Neuronal stem cell (in vitro differentiated cells): Measurements from ENCODE around the gene BAG3.

ENCODE experiments used
- DNase-seq: peaks from one replicate; pipeline ENCODE4 v3.0.0-alpha.2; 2013; ENCODE audit warnings: low spot score
- H2AFZ ChIP-seq: one replicate; pipeline ENCODE4 v1.6.1; 2013; ENCODE audit warnings: mild to moderate bottlenecking, low read length, inconsistent platforms
- H2AK5ac ChIP-seq: 2 replicates; pipeline ENCODE4 v1.6.1; 2013; ENCODE audit warnings: low read depth, mild to moderate bottlenecking, inconsistent platforms, low read length, moderate library complexity, mixed read lengths
- H2BK120ac ChIP-seq: 2 replicates; pipeline ENCODE4 v1.6.1; 2013; ENCODE audit warnings: low read depth, mild to moderate bottlenecking, inconsistent platforms, low read length, moderate library complexity, mixed read lengths
- H2BK12ac ChIP-seq: one replicate; pipeline ENCODE4 v1.6.1; 2013; ENCODE audit warnings: low read length, inconsistent platforms
- H2BK15ac ChIP-seq: 2 replicates; pipeline ENCODE4 v1.6.1; 2013; ENCODE audit warnings: mild to moderate bottlenecking, low read length, inconsistent platforms, mixed read lengths
- H2BK5ac ChIP-seq: one replicate; pipeline ENCODE4 v1.6.1; 2013; ENCODE audit warnings: inconsistent platforms, mild to moderate bottlenecking, low read length, moderate library complexity
- H3K14ac ChIP-seq: one replicate; pipeline ENCODE4 v1.6.1; 2013; ENCODE audit warnings: low read length, inconsistent platforms
- H3K18ac ChIP-seq: 2 replicates; pipeline ENCODE4 v1.6.1; 2013; ENCODE audit warnings: low read length, inconsistent platforms
- H3K23ac ChIP-seq: 2 replicates; pipeline ENCODE4 v1.6.1; 2013; ENCODE audit warnings: low read depth, mild to moderate bottlenecking, mixed read lengths, low read length, inconsistent platforms; ENCODE audit not compliant: poor library complexity
- H3K27ac ChIP-seq: replicated peaks from 3 replicates; pipeline ENCODE4 v1.5.1; 2013; ENCODE audit warnings: low read length, inconsistent platforms
- H3K27me3 ChIP-seq, 3 experiments: 2 replicates each; pipeline ENCODE4 v1.6.1; 2013; ENCODE audit warnings: low read length in 3 of 3, mild to moderate bottlenecking in 2 of 3, inconsistent platforms in 1 of 3, low read depth in 1 of 3, mixed read lengths in 1 of 3, moderate library complexity in 1 of 3; ENCODE audit not compliant: control insufficient read depth in 3 of 3, insufficient read depth in 3 of 3
- H3K36me3 ChIP-seq, 2 donors: replicated peaks in 1 of 2; 2 replicates each; pipeline ENCODE4 v1.6.1; 2013; ENCODE audit warnings: low read length in 2 of 2; ENCODE audit not compliant: control insufficient read depth in 2 of 2, insufficient read depth in 2 of 2
- H3K4ac ChIP-seq: 2 replicates; pipeline ENCODE4 v1.6.1; 2013; ENCODE audit warnings: inconsistent platforms, mild to moderate bottlenecking, low read length, moderate library complexity
- H3K4me1 ChIP-seq, 2 donors: 1 replicate in 1 of 2; 2 replicates in 1 of 2; pipeline ENCODE4 v1.6.1; 2013; ENCODE audit warnings: low read length in 2 of 2, low read depth in 1 of 2; ENCODE audit not compliant: control insufficient read depth in 2 of 2, insufficient read depth in 1 of 2
- H3K4me2 ChIP-seq: one replicate; pipeline ENCODE4 v1.6.1; 2013; ENCODE audit warnings: mild to moderate bottlenecking, low read length, inconsistent platforms; ENCODE audit not compliant: insufficient read depth, poor library complexity, severe bottlenecking
- H3K4me3 ChIP-seq, 2 donors: 2 replicates each; pipeline ENCODE4 v1.5.1; 2013; ENCODE audit warnings: low read length in 2 of 2, mild to moderate bottlenecking in 2 of 2, inconsistent platforms in 1 of 2, moderate library complexity in 1 of 2
- H3K79me1 ChIP-seq: one replicate; pipeline ENCODE4 v1.6.1; 2013; ENCODE audit warnings: low read depth, mild to moderate bottlenecking, inconsistent platforms, low read length, moderate library complexity
- H3K9ac ChIP-seq: one replicate; pipeline ENCODE4 v1.6.1; 2013; ENCODE audit warnings: mild to moderate bottlenecking, low read depth, low read length, inconsistent platforms; ENCODE audit not compliant: poor library complexity
- H3K9me3 ChIP-seq, 2 donors: replicated peaks in 1 of 2; 2 replicates each; pipeline versions ENCODE3 to v1.6.1; 2013; ENCODE audit warnings: low read length in 2 of 2, mild to moderate bottlenecking in 2 of 2, inconsistent platforms in 1 of 2, low read depth in 1 of 2, mixed read lengths in 1 of 2, moderate library complexity in 1 of 2; ENCODE audit not compliant: control insufficient read depth in 2 of 2, insufficient read depth in 1 of 2
- H4K8ac ChIP-seq: one replicate; pipeline ENCODE4 v1.6.1; 2013; ENCODE audit warnings: low read depth, mild to moderate bottlenecking, inconsistent platforms, low read length, moderate library complexity
- H4K91ac ChIP-seq: one replicate; pipeline ENCODE4 v1.6.1; 2013; ENCODE audit warnings: low read length, low read depth, mild to moderate bottlenecking, inconsistent platforms; ENCODE audit not compliant: poor library complexity
- WGBS, 2 donors: extraction: QIAGEN DNeasy Blood & Tissue Kit; methylation state at CpG; one replicate each; pipeline ENCODE4 v1.1.7; 2013; ENCODE audit warnings: missing lambda C conversion rate in 2 of 2, mixed read lengths in 1 of 2; ENCODE audit not compliant: insufficient read length in 2 of 2, insufficient replicate concordance in 1 of 2; ENCODE audit errors: extremely low coverage in 2 of 2; 5-methylcytosine and 5-hydroxymethylcytosine counted together

Gene BAG3

GRCh38 chr10:119633538-119634218 lies 17.5 kb upstream of the BAG3 start:
- no peak for DNase-seq
- no peak overlapping the region for H2BK12ac ChIP-seq
- no peak overlapping the region for H3K23ac ChIP-seq
- H3K9ac ChIP-seq = no peak overlapping the region
- no peak overlapping the region for H3K14ac ChIP-seq
- no peak overlapping the region for H3K27ac ChIP-seq
- no peak overlapping the region for H2BK5ac ChIP-seq
- WGBS, 2 donors = no CpG with 5 or more reads among the region's 3 CpGs
- H4K91ac ChIP-seq = no peak overlapping the region
- H2AFZ ChIP-seq = no peak overlapping the region
- H3K4me1 ChIP-seq = no peaks in the 10 kb centered on the region
- no peak overlapping the region for H3K4me2 ChIP-seq
- no peaks in the 10 kb centered on the region for H3K79me1 ChIP-seq
- no peak overlapping the region for H3K18ac ChIP-seq
- no peak overlapping the region for H2AK5ac ChIP-seq
- no peak overlapping the region for H2BK15ac ChIP-seq
- H3K9me3 ChIP-seq = no peaks in the 10 kb centered on the region
- no peak overlapping the region for H3K4me3 ChIP-seq
- no peaks in the 10 kb centered on the region for H3K36me3 ChIP-seq
- peaks cover 0 to 5% (median 0%) of the 10 kb centered on the region in 3 experiments for H3K27me3 ChIP-seq
- no peak overlapping the region for H3K4ac ChIP-seq
- no peak overlapping the region for H4K8ac ChIP-seq
- no peak overlapping the region for H2BK120ac ChIP-seq

- Histone ChIP-seq H4K8ac (no peak overlapping the region), H2BK120ac (no peak overlapping the region), H3K27me3 (peaks cover 0 to 5% (median 0%) of the 10 kb centered on the region in 3 experiments), H2AK5ac (no peak overlapping the region), H3K4me3 (no peak overlapping the region), H3K36me3 (no peaks in the 10 kb centered on the region), H3K14ac (no peak overlapping the region), H3K23ac (no peak overlapping the region), H3K4me1 (no peaks in the 10 kb centered on the region), H4K91ac (no peak overlapping the region), H2BK12ac (no peak overlapping the region), H3K79me1 (no peaks in the 10 kb centered on the region), H3K18ac (no peak overlapping the region), H3K9me3 (no peaks in the 10 kb centered on the region), H3K4me2 (no peak overlapping the region), H3K4ac (no peak overlapping the region), H2AFZ (no peak overlapping the region), H2BK5ac (no peak overlapping the region), H3K27ac (no peak overlapping the region), H3K9ac (no peak overlapping the region), H2BK15ac (no peak overlapping the region)
- WGBS, 2 donors = no CpG with 5 or more reads among the region's 1 CpG
- DNase-seq = no peak
These were observed 17.0 kb upstream of the BAG3 start for GRCh38 chr10:119634219-119634544.

- no peak overlapping the region for H2BK5ac ChIP-seq
- H3K14ac ChIP-seq = no peak overlapping the region
- no peak overlapping the region for H2BK15ac ChIP-seq
- WGBS, 2 donors = no CpG with 5 or more reads among the region's 4 CpGs
- DNase-seq = no peak
- H3K79me1 ChIP-seq = no peaks in the 10 kb centered on the region
- H3K36me3 ChIP-seq = no peaks in the 10 kb centered on the region
- no peak overlapping the region for H3K27ac ChIP-seq
- H4K91ac ChIP-seq = no peak overlapping the region
- no peak overlapping the region for H3K4me3 ChIP-seq
- no peak overlapping the region for H3K9ac ChIP-seq
- H3K23ac ChIP-seq = no peak overlapping the region
- no peak overlapping the region for H3K18ac ChIP-seq
- no peak overlapping the region for H2BK12ac ChIP-seq
- H3K4me1 ChIP-seq = no peaks in the 10 kb centered on the region
- H3K4me2 ChIP-seq = no peak overlapping the region
- H3K9me3 ChIP-seq = no peaks in the 10 kb centered on the region
- no peak overlapping the region for H4K8ac ChIP-seq
- no peak overlapping the region for H3K4ac ChIP-seq
- no peak overlapping the region for H2BK120ac ChIP-seq
- H2AK5ac ChIP-seq = no peak overlapping the region
- H2AFZ ChIP-seq = no peak overlapping the region
- H3K27me3 ChIP-seq = no peaks in the 10 kb centered on the region
These were observed 13.5 kb upstream of the BAG3 start for GRCh38 chr10:119637631-119638030.

GRCh38 chr10:119638982-119639381 lies 12.2 kb upstream of the BAG3 start:
- Histone ChIP-seq H3K4me1 (no peaks in the 10 kb centered on the region), H3K9me3 (no peaks in the 10 kb centered on the region), H3K36me3 (no peaks in the 10 kb centered on the region), H3K14ac (no peak overlapping the region), H3K27me3 (no peaks in the 10 kb centered on the region), H3K23ac (no peak overlapping the region), H2BK5ac (no peak overlapping the region), H4K8ac (no peak overlapping the region), H3K18ac (no peak overlapping the region), H3K4ac (no peak overlapping the region), H4K91ac (no peak overlapping the region), H3K27ac (no peak overlapping the region), H3K79me1 (no peaks in the 10 kb centered on the region), H3K9ac (no peak overlapping the region), H2AK5ac (no peak overlapping the region), H2BK15ac (no peak overlapping the region), H2BK120ac (no peak overlapping the region), H2BK12ac (no peak overlapping the region), H3K4me2 (no peak overlapping the region), H3K4me3 (no peak overlapping the region), H2AFZ (no peak overlapping the region)
- WGBS, 2 donors = no CpG with 5 or more reads among the region's 7 CpGs
- no peak for DNase-seq
